Measurements from ENCODE around the gene SUSD5.
"Not testable (repeated sequence)": the region's sequence is repeated elsewhere in the genome, so short reads cannot be mapped to it uniquely, and the experiment has no call there.

The SUSD5 gene

DNA sequence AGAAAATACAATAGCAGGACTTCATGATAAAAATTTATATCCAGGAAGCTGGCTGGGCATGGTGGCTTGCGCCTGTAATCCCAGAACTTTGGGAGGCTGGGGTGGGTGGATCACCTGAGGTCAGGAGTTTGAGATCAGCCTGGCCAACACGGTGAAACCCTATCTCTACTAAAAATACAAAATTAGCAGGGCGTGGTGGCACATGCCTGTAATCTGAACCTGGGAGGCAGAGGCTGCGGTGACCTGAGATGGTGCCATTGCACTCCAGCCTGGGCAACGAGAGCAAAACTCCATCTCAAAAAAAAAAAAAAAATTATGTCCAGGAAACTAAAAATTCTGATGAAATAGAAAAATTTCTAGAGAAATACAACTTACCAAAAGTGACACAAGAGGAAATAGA, 56.0 kb downstream of the SUSD5 start:
- not testable (repeated sequence) for H3K4me1 ChIP-seq (ENCODE audit: control insufficient read depth in 2 of 2, insufficient read depth in 1 of 2, low read depth in 1 of 2, low read length in 2 of 2); H3K4me3 ChIP-seq (ENCODE audit: low read length in 2 of 2); H2AK5ac ChIP-seq (ENCODE audit: low read depth, low read length); H2BK5ac ChIP-seq (ENCODE audit: low read length); H3K4ac ChIP-seq (ENCODE audit: low read length); H3K4me2 ChIP-seq (ENCODE audit: insufficient read depth, low read length, poor library complexity, severe bottlenecking); H4K91ac ChIP-seq (ENCODE audit: low read depth, low read length, poor library complexity); H3K14ac ChIP-seq (ENCODE audit: low read length); H4K8ac ChIP-seq (ENCODE audit: low read depth, low read length); H2BK120ac ChIP-seq (ENCODE audit: low read depth, low read length); H2AFZ ChIP-seq (ENCODE audit: low read length); H3K23ac ChIP-seq (ENCODE audit: low read depth, low read length, poor library complexity); H3K9ac ChIP-seq (ENCODE audit: low read depth, low read length, poor library complexity); DNase-seq (ENCODE audit: low spot score); H3K79me1 ChIP-seq (ENCODE audit: low read depth, low read length); H3K9me3 ChIP-seq (replicated peaks in 1 of 2; ENCODE audit: control insufficient read depth in 2 of 2, insufficient read depth in 1 of 2, low read depth in 1 of 2, low read length in 2 of 2); H3K18ac ChIP-seq (ENCODE audit: low read length); H2BK15ac ChIP-seq (ENCODE audit: low read length); H3K27ac ChIP-seq (replicated peaks; ENCODE audit: low read length); H3K36me3 ChIP-seq (replicated peaks in 1 of 2; ENCODE audit: control insufficient read depth in 2 of 2, insufficient read depth in 2 of 2, low read length in 2 of 2); H3K27me3 ChIP-seq (ENCODE audit: control insufficient read depth in 3 of 3, insufficient read depth in 3 of 3, low read depth in 1 of 3, low read length in 3 of 3); H2BK12ac ChIP-seq (ENCODE audit: low read length)
- WGBS, 2 donors (ENCODE audit: extremely low coverage in 2 of 2, insufficient read length in 2 of 2, insufficient replicate concordance in 1 of 2), result no CpG with 5 or more reads among the region's 5 CpGs

DNA sequence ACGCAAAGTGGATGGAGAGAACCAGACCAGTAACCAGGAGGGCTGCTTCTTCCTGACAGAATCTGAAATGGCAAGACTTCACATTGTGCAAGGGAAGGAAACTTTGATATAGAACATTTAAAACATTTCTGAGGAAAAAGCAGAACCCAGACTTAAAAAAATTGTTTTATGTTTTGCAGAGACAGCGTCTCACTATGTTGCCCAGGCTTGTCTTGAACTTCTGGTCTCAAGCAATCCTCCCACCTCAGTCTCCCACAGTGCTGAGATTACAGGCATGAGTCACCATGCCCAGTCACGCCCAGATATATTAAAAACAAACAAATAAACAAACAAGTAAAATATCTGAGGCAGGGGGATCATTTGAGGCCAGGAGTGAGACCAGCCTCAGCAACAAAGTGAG, 58.6 kb downstream of the SUSD5 start:
- Histone ChIP-seq H2AFZ (ENCODE audit: low read length) (no peak overlapping the region), H2BK120ac (ENCODE audit: low read depth, low read length) (no peak overlapping the region), H3K79me1 (ENCODE audit: low read depth, low read length) (no peaks in the 10 kb centered on the region), H2BK5ac (ENCODE audit: low read length) (no peak overlapping the region), H3K23ac (ENCODE audit: low read depth, low read length, poor library complexity) (no peak overlapping the region), H2AK5ac (ENCODE audit: low read depth, low read length) (no peak overlapping the region), H3K4ac (ENCODE audit: low read length) (no peak overlapping the region), H2BK15ac (ENCODE audit: low read length) (no peak overlapping the region), H2BK12ac (ENCODE audit: low read length) (no peak overlapping the region), H3K14ac (ENCODE audit: low read length) (no peak overlapping the region), H3K27me3 (ENCODE audit: control insufficient read depth in 3 of 3, insufficient read depth in 3 of 3, low read depth in 1 of 3, low read length in 3 of 3) (no peaks in the 10 kb centered on the region), H3K4me2 (ENCODE audit: insufficient read depth, low read length, poor library complexity, severe bottlenecking) (no peak overlapping the region), H3K27ac (replicated peaks; ENCODE audit: low read length) (no peak overlapping the region), H3K4me3 (ENCODE audit: low read length in 2 of 2) (no peak overlapping the region), H4K91ac (ENCODE audit: low read depth, low read length, poor library complexity) (no peak overlapping the region), H3K9ac (ENCODE audit: low read depth, low read length, poor library complexity) (no peak overlapping the region), H3K4me1 (ENCODE audit: control insufficient read depth in 2 of 2, insufficient read depth in 1 of 2, low read depth in 1 of 2, low read length in 2 of 2) (no peaks in the 10 kb centered on the region), H4K8ac (ENCODE audit: low read depth, low read length) (no peak overlapping the region), H3K36me3 (replicated peaks in 1 of 2; ENCODE audit: control insufficient read depth in 2 of 2, insufficient read depth in 2 of 2, low read length in 2 of 2) (no peaks in the 10 kb centered on the region), H3K9me3 (replicated peaks in 1 of 2; ENCODE audit: control insufficient read depth in 2 of 2, insufficient read depth in 1 of 2, low read depth in 1 of 2, low read length in 2 of 2) (no peaks in the 10 kb centered on the region), H3K18ac (ENCODE audit: low read length) (no peak overlapping the region)
- DNase-seq (ENCODE audit: low spot score), result no peak
- no CpG with 5 or more reads among the region's 3 CpGs for WGBS, 2 donors (ENCODE audit: extremely low coverage in 2 of 2, insufficient read length in 2 of 2, insufficient replicate concordance in 1 of 2)

DNA sequence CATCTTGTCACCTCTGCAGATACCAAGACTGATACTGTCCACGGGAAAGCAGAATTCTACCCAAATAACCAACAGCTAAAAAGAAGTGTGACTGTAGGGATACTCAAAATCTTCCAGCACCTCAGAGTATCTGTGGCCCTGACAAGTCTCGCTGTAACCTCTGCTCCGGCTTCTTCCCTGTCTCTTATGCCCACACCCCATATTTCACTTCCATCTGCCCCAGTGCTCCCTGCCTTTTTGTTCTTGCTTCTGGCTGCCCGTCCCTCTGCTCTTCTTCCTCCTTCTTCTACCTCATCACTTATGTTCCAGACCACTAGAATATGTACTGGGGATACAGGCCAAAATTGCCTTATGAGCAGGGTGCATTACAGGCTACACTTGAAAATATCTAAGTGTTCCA, 59.4 kb downstream of the SUSD5 start:
- H4K91ac ChIP-seq (ENCODE audit: low read depth, low read length, poor library complexity), result no peak overlapping the region
- no peaks in the 10 kb centered on the region for H3K36me3 ChIP-seq (replicated peaks in 1 of 2; ENCODE audit: control insufficient read depth in 2 of 2, insufficient read depth in 2 of 2, low read length in 2 of 2)
- H3K27ac ChIP-seq (replicated peaks; ENCODE audit: low read length), result no peak overlapping the region
- no peaks in the 10 kb centered on the region for H3K4me1 ChIP-seq (ENCODE audit: control insufficient read depth in 2 of 2, insufficient read depth in 1 of 2, low read depth in 1 of 2, low read length in 2 of 2)
- no peak overlapping the region for H2BK15ac ChIP-seq (ENCODE audit: low read length)
- H3K14ac ChIP-seq (ENCODE audit: low read length), result no peak overlapping the region
- no peak overlapping the region for H3K18ac ChIP-seq (ENCODE audit: low read length)
- no peaks in the 10 kb centered on the region for H3K27me3 ChIP-seq (ENCODE audit: control insufficient read depth in 3 of 3, insufficient read depth in 3 of 3, low read depth in 1 of 3, low read length in 3 of 3)
- no peak overlapping the region for H3K4me3 ChIP-seq (ENCODE audit: low read length in 2 of 2)
- no peak overlapping the region for H2AFZ ChIP-seq (ENCODE audit: low read length)
- H3K9ac ChIP-seq (ENCODE audit: low read depth, low read length, poor library complexity), result no peak overlapping the region
- no peak overlapping the region for H2BK120ac ChIP-seq (ENCODE audit: low read depth, low read length)
- H3K23ac ChIP-seq (ENCODE audit: low read depth, low read length, poor library complexity), result no peak overlapping the region
- no peak overlapping the region for H2BK12ac ChIP-seq (ENCODE audit: low read length)
- H4K8ac ChIP-seq (ENCODE audit: low read depth, low read length), result no peak overlapping the region
- no peak for DNase-seq (ENCODE audit: low spot score)
- no peak overlapping the region for H3K4ac ChIP-seq (ENCODE audit: low read length)
- no peaks in the 10 kb centered on the region for H3K79me1 ChIP-seq (ENCODE audit: low read depth, low read length)
- no peak overlapping the region for H2AK5ac ChIP-seq (ENCODE audit: low read depth, low read length)
- no peak overlapping the region for H3K4me2 ChIP-seq (ENCODE audit: insufficient read depth, low read length, poor library complexity, severe bottlenecking)
- H2BK5ac ChIP-seq (ENCODE audit: low read length), result no peak overlapping the region
- no CpG with 5 or more reads among the region's 4 CpGs for WGBS, 2 donors (ENCODE audit: extremely low coverage in 2 of 2, insufficient read length in 2 of 2, insufficient replicate concordance in 1 of 2)
- no peaks in the 10 kb centered on the region for H3K9me3 ChIP-seq (replicated peaks in 1 of 2; ENCODE audit: control insufficient read depth in 2 of 2, insufficient read depth in 1 of 2, low read depth in 1 of 2, low read length in 2 of 2)

DNA sequence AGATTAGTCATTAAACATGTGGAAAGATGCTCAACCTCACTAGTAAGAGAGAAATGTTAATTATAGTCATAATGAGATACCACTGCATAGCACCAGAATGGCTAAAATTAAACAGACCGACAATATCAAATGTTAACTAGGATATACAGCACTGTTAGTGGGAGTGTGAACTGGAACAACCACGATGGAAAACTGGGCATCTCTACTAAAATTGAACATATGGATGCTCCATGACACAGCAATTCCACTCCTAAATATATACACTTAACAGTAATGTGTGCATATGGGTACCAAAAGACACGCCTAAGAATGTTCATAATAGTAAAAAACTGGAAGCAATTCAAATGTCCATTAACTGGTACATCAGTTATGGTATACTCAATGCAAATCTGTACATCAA, 63.3 kb downstream of the SUSD5 start:
- no peak overlapping the region for H4K91ac ChIP-seq (ENCODE audit: low read depth, low read length, poor library complexity)
- H2AFZ ChIP-seq (ENCODE audit: low read length), result no peak overlapping the region
- no peak overlapping the region for H3K4me3 ChIP-seq (ENCODE audit: low read length in 2 of 2)
- H3K4me2 ChIP-seq (ENCODE audit: insufficient read depth, low read length, poor library complexity, severe bottlenecking), result no peak overlapping the region
- no peaks in the 10 kb centered on the region for H3K4me1 ChIP-seq (ENCODE audit: control insufficient read depth in 2 of 2, insufficient read depth in 1 of 2, low read depth in 1 of 2, low read length in 2 of 2)
- no peak overlapping the region for H3K4ac ChIP-seq (ENCODE audit: low read length)
- WGBS, 2 donors (ENCODE audit: extremely low coverage in 2 of 2, insufficient read length in 2 of 2, insufficient replicate concordance in 1 of 2), result no CpG with 5 or more reads among the region's 3 CpGs
- no peak overlapping the region for H3K27ac ChIP-seq (replicated peaks; ENCODE audit: low read length)
- H2BK120ac ChIP-seq (ENCODE audit: low read depth, low read length), result no peak overlapping the region
- DNase-seq (ENCODE audit: low spot score), result no peak
- H3K18ac ChIP-seq (ENCODE audit: low read length), result no peak overlapping the region
- H3K23ac ChIP-seq (ENCODE audit: low read depth, low read length, poor library complexity), result no peak overlapping the region
- no peaks in the 10 kb centered on the region for H3K79me1 ChIP-seq (ENCODE audit: low read depth, low read length)
- H3K27me3 ChIP-seq (ENCODE audit: control insufficient read depth in 3 of 3, insufficient read depth in 3 of 3, low read depth in 1 of 3, low read length in 3 of 3), result no peaks in the 10 kb centered on the region
- H2BK12ac ChIP-seq (ENCODE audit: low read length), result no peak overlapping the region
- no peak overlapping the region for H3K14ac ChIP-seq (ENCODE audit: low read length)
- no peak overlapping the region for H4K8ac ChIP-seq (ENCODE audit: low read depth, low read length)
- H2BK5ac ChIP-seq (ENCODE audit: low read length), result no peak overlapping the region
- no peak overlapping the region for H2BK15ac ChIP-seq (ENCODE audit: low read length)
- peaks cover 0 to 4% of the 10 kb centered on the region in 2 donors for H3K36me3 ChIP-seq (replicated peaks in 1 of 2; ENCODE audit: control insufficient read depth in 2 of 2, insufficient read depth in 2 of 2, low read length in 2 of 2)
- H2AK5ac ChIP-seq (ENCODE audit: low read depth, low read length), result no peak overlapping the region
- peaks cover 0 to 3% of the 10 kb centered on the region in 2 donors for H3K9me3 ChIP-seq (replicated peaks in 1 of 2; ENCODE audit: control insufficient read depth in 2 of 2, insufficient read depth in 1 of 2, low read depth in 1 of 2, low read length in 2 of 2)
- no peak overlapping the region for H3K9ac ChIP-seq (ENCODE audit: low read depth, low read length, poor library complexity)
